SH-SY5Y (cell line): ENCODE data around the gene SLC38A11.

Experiments
- GATA2 ChIP-seq: IDR thresholded peaks from 2 replicates; pipeline ENCODE4 v1.6.1; 2011; ENCODE audit warnings: mild to moderate bottlenecking, low read depth, low read length
- GATA3 ChIP-seq: IDR thresholded peaks from 2 replicates; pipeline ENCODE4 v1.6.1; 2011; ENCODE audit warnings: low read depth, mild to moderate bottlenecking, low read length, moderate library complexity

DNA sequence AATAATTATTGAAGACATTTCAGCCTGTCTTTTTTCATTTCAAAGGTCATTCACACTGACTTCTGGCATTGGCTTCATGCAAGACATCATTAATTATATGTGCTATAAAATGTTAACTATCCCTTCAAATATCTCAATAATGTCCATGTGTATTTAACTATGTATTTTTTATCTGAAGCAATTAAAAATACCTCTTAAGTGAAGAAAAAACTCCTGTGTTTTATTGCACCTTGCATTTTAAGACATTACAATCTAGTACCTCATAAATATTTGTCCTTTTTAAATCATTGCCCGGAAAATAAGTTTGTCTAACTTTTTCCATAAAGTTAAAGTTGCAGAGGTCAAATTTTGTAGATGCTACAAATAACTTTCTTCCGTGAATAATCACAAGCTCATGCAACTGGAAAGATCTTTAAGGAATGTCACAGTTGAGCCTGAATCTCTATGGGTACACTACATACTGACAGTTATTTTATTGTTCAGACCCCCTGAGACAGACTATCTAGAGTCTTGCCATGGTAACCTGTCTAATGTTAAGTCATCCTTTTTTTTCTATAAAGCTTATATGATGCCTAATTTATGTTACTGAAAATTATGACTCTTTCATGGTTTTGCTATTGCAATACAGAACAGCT, 75.3 kb downstream of the SLC38A11 start:
- TF ChIP-seq GATA3 (no peak), GATA2 (no peak)
